Measurements from ENCODE around the gene KIRREL3. TPM values are rescaled to one million over a fixed set of nuclear protein-coding genes. Genes with fewer than 3 reads are reported as not detected.

KIRREL3 gene
- total and polyA plus RNA-seq, 10 donors = 0.50 to 5.4 (median 2.0) TPM

DNA sequence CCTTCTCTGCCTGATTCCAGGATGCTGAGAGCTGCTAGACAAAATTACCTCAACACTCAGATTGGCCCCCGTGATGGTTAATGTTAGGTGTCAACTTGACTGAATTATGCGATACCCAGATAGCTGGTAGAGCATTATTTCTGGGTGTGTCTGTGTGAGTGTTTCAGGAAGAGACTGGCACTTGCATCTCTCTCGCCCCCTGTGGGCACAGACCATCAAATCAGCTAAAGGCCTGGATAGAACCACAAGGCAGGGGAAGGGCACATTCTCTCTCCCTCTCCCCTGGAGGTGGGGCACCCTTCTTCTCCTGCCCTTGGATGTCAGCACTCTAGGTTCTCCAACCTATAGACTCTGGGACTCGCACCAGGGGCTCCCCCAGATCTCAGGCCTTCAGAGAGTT lies 79.7 kb downstream of the KIRREL3 start:
- 87 to 95% (median 92%) methylated on average over 4 of the region's 4 CpGs for WGBS, 5 donors
- intact Hi-C loops (cut with DNase I; ENCODE audit: low total_unique reads) = no loop called here
- Histone ChIP-seq H3K27ac (no peak overlapping the region), H3K9me3 (no peaks in the 10 kb centered on the region), H3K4me1 (no peaks in the 10 kb centered on the region), H3K4me3 (no peak overlapping the region), H3K36me3 (no peaks in the 10 kb centered on the region), H3K27me3 (replicated peaks in 1 of 7) (peaks cover 0 to 6% (median 0%) of the 10 kb centered on the region in 7 donors)
- DNase-seq = no peak
- TF ChIP-seq POLR2A (IDR thresholded peaks at IDR 0.05) (no peak), POLR2AphosphoS5 (IDR thresholded peaks at IDR 0.05) (no peak)
- TF ChIP-seq, protein P1, sequence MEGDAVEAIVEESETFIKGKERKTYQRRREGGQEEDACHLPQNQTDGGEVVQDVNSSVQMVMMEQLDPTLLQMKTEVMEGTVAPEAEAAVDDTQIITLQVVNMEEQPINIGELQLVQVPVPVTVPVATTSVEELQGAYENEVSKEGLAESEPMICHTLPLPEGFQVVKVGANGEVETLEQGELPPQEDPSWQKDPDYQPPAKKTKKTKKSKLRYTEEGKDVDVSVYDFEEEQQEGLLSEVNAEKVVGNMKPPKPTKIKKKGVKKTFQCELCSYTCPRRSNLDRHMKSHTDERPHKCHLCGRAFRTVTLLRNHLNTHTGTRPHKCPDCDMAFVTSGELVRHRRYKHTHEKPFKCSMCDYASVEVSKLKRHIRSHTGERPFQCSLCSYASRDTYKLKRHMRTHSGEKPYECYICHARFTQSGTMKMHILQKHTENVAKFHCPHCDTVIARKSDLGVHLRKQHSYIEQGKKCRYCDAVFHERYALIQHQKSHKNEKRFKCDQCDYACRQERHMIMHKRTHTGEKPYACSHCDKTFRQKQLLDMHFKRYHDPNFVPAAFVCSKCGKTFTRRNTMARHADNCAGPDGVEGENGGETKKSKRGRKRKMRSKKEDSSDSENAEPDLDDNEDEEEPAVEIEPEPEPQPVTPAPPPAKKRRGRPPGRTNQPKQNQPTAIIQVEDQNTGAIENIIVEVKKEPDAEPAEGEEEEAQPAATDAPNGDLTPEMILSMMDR (IDR thresholded peaks at IDR 0.05 in 8 of 11, conservative IDR thresholded peaks at IDR 0.05 in 3 of 11) = no peak

- H3K4me1 ChIP-seq = no peaks in the 10 kb centered on the region
- TF ChIP-seq POLR2A (IDR thresholded peaks at IDR 0.05) (no peak), POLR2AphosphoS5 (IDR thresholded peaks at IDR 0.05) (no peak)
- TF ChIP-seq, protein P1 (IDR thresholded peaks at IDR 0.05 in 8 of 11, conservative IDR thresholded peaks at IDR 0.05 in 3 of 11) = no peak
- DNase-seq = no peak
- no peaks in the 10 kb centered on the region for H3K9me3 ChIP-seq
- H3K4me3 ChIP-seq = no peak overlapping the region
- no peaks in the 10 kb centered on the region for H3K36me3 ChIP-seq
- intact Hi-C loops (cut with DNase I; ENCODE audit: low total_unique reads) = no loop called here
- H3K27me3 ChIP-seq (replicated peaks in 1 of 7) = no peaks in the 10 kb centered on the region
- H3K27ac ChIP-seq = no peak overlapping the region
- 62 to 78% (median 65%) methylated on average over 3 of the region's 3 CpGs for WGBS, 5 donors
These were observed 81.3 kb downstream of the KIRREL3 start for GRCh38 chr11:126919147-126919823.

GRCh38 chr11:126918556-126918955 lies 82.0 kb downstream of the KIRREL3 start:
- no peak overlapping the region for H3K27ac ChIP-seq
- H3K27me3 ChIP-seq (replicated peaks in 1 of 7) = no peaks in the 10 kb centered on the region
- no peak for DNase-seq
- TF ChIP-seq POLR2AphosphoS5 (IDR thresholded peaks at IDR 0.05) (no peak), POLR2A (IDR thresholded peaks at IDR 0.05) (no peak)
- TF ChIP-seq, protein P1 (IDR thresholded peaks at IDR 0.05 in 8 of 11, conservative IDR thresholded peaks at IDR 0.05 in 3 of 11) = no peak
- WGBS, 5 donors = 80 to 97% (median 90%) methylated on average over 1 of the region's 1 CpG
- intact Hi-C loops (cut with DNase I; ENCODE audit: low total_unique reads) = no loop called here
- no peak overlapping the region for H3K4me3 ChIP-seq
- no peaks in the 10 kb centered on the region for H3K4me1 ChIP-seq
- H3K9me3 ChIP-seq = no peaks in the 10 kb centered on the region
- H3K36me3 ChIP-seq = no peaks in the 10 kb centered on the region

GRCh38 chr11:126917531-126918204 lies 82.9 kb downstream of the KIRREL3 start:
- Histone ChIP-seq H3K4me1 (no peaks in the 10 kb centered on the region), H3K27ac (no peak overlapping the region), H3K27me3 (replicated peaks in 1 of 7) (no peaks in the 10 kb centered on the region), H3K4me3 (no peak overlapping the region), H3K9me3 (no peaks in the 10 kb centered on the region), H3K36me3 (no peaks in the 10 kb centered on the region)
- no peak for TF ChIP-seq POLR2AphosphoS5 (IDR thresholded peaks at IDR 0.05)
- TF ChIP-seq, protein P1 (IDR thresholded peaks at IDR 0.05 in 8 of 11, conservative IDR thresholded peaks at IDR 0.05 in 3 of 11) = no peak
- TF ChIP-seq POLR2A (IDR thresholded peaks at IDR 0.05) = no peak
- 73 to 80% (median 75%) methylated on average over 9 of the region's 9 CpGs for WGBS, 5 donors
- DNase-seq = no peak
- intact Hi-C loops (cut with DNase I; ENCODE audit: low total_unique reads) = no loop called here
